HepG2 (cell line): Measurements from ENCODE around the gene SLC22A7. TPM values are rescaled to one million over a fixed set of nuclear protein-coding genes. Genes with fewer than 3 reads are reported as not detected.
A peak's percentile ranks its signal among the peaks of the same experiment; 100 is the strongest.

Source experiments
- ARHGAP35 ChIP-seq: sonication (generic); formaldehyde crosslinking; IDR thresholded peaks from 2 replicates; pipeline ENCODE4 v1.9.0; 2022; ENCODE audit warnings: mild to moderate bottlenecking, inconsistent platforms, moderate library complexity, missing genetic modification reagents, borderline replicate concordance
- ARID4A ChIP-seq: sonication (generic); formaldehyde crosslinking; IDR thresholded peaks from 2 replicates; pipeline ENCODE4 v1.5.0; 2020; ENCODE audit warnings: mild to moderate bottlenecking, missing genetic modification reagents, borderline replicate concordance
- CREB1 ChIP-seq, 2 experiments: fragments of 450-650 bp in 1 of 2; IDR thresholded peaks; 2 replicates each; pipeline ENCODE4 v1.6.1; 2016 to 2017; ENCODE audit warnings: control low read depth in 1 of 2, mild to moderate bottlenecking in 1 of 2, missing compliant biosample characterization in 1 of 2, missing genetic modification characterization in 1 of 2
- E2F5 ChIP-seq: sonication (generic); formaldehyde crosslinking; conservative IDR thresholded peaks from 2 replicates; pipeline ENCODE4 v1.4.0; 2020; ENCODE audit warnings: missing genetic modification reagents
- HDAC1 ChIP-seq: sonication (generic); formaldehyde crosslinking; IDR thresholded peaks from 2 replicates; pipeline ENCODE4 v1.5.1; 2020; ENCODE audit warnings: mild to moderate bottlenecking, missing genetic modification reagents
- JUN ChIP-seq: sonication (generic); formaldehyde crosslinking; IDR thresholded peaks from 2 replicates; pipeline ENCODE4 v1.4.0; 2020; ENCODE audit warnings: mild to moderate bottlenecking, missing genetic modification reagents
- JUNB ChIP-seq: sonication (generic); formaldehyde crosslinking; IDR thresholded peaks from 2 replicates; pipeline ENCODE4 v1.8.0; 2022; ENCODE audit warnings: missing genetic modification reagents, mild to moderate bottlenecking, borderline replicate concordance
- LCORL ChIP-seq, 2 experiments: fragments of 450-650 bp in 1 of 2; sonication (generic) in 1 of 2; formaldehyde crosslinking in 1 of 2; IDR thresholded peaks; 2 replicates each; pipeline versions ENCODE4 v1.5.0 to v1.6.1; 2017 to 2020; ENCODE audit warnings: antibody characterized with exemption in 1 of 2, missing genetic modification reagents in 1 of 2
- MED1 ChIP-seq: sonication (generic); formaldehyde crosslinking; IDR thresholded peaks from 2 replicates; pipeline ENCODE4 v1.4.0; 2020; ENCODE audit warnings: missing genetic modification reagents
- RAD21 ChIP-seq: fragments of 450-650 bp; formaldehyde crosslinking; IDR thresholded peaks from 2 replicates; pipeline ENCODE4 v1.5.0; 2020; ENCODE audit warnings: mild to moderate bottlenecking
- TGIF2 ChIP-seq: IDR thresholded peaks from 2 replicates; pipeline ENCODE4 v1.6.1; 2016; ENCODE audit warnings: control low read depth, missing compliant biosample characterization
- ZBTB34 ChIP-seq: sonication (generic); formaldehyde crosslinking; IDR thresholded peaks from 2 replicates; pipeline ENCODE4 v1.8.0; 2022; ENCODE audit warnings: mild to moderate bottlenecking, missing genetic modification reagents
- ZNF556 ChIP-seq: sonication (generic); formaldehyde crosslinking; IDR thresholded peaks from 2 replicates; pipeline ENCODE4 v1.4.0; 2020; ENCODE audit warnings: mild to moderate bottlenecking, missing genetic modification reagents, borderline replicate concordance
- ZNF792 ChIP-seq: IDR thresholded peaks from 2 replicates; pipeline ENCODE4 v1.6.1; 2016
- polyA plus RNA-seq, 8 experiments: library from polyadenylated mRNA; depleted of rRNA in 3 of 8; stranded (reverse) in 7 of 8; unstranded in 1 of 8; fragments of >200 nt; fragmentation: Illumina TruSeq in 4 of 8; extraction: Trizol in 4 of 8; gene quantifications; 2 replicates each; pipeline versions ENCODE4 v1.2.1 to v1.2.3, GENCODE V29; 2011 to 2016; ENCODE audit warnings: low read depth in 4 of 8, missing spikeins in 1 of 8, mixed read lengths in 1 of 8; ENCODE audit not compliant: insufficient read depth in 1 of 8
- total RNA-seq, 5 experiments: library from RNA; depleted of rRNA; stranded (reverse); fragments of >200 nt; fragmentation: Illumina TruSeq; extraction: Trizol; gene quantifications; 2 replicates each; pipeline ENCODE4 v1.2.3, GENCODE V29; 2016; ENCODE audit warnings: low read depth in 1 of 5
- TF ChIP-seq, protein P1 (sequence below): sonication (generic); formaldehyde crosslinking; IDR thresholded peaks from 2 replicates; pipeline ENCODE4 v1.4.0; 2020; ENCODE audit warnings: missing genetic modification reagents
- TF ChIP-seq, protein P2 (sequence below): sonication (generic); formaldehyde crosslinking; IDR thresholded peaks from 2 replicates; pipeline ENCODE4 v1.4.0; 2020; ENCODE audit warnings: missing genetic modification reagents
- TF ChIP-seq, protein P3 (sequence below): sonication (generic); formaldehyde crosslinking; IDR thresholded peaks from 2 replicates; pipeline ENCODE4 v1.5.0; 2020; ENCODE audit warnings: missing genetic modification reagents, mild to moderate bottlenecking, borderline replicate concordance
- TF ChIP-seq, protein P4 (sequence below): sonication (generic); formaldehyde crosslinking; IDR thresholded peaks from 2 replicates; pipeline ENCODE4 v1.5.0; 2020; ENCODE audit warnings: missing genetic modification reagents
- TF ChIP-seq, protein P5 (sequence below): IDR thresholded peaks from 2 replicates; pipeline ENCODE4 v1.6.1; 2016; ENCODE audit warnings: missing genetic modification reagents, missing compliant biosample characterization

The SLC22A7 gene
- total and polyA plus RNA-seq, 2 of the 13 experiments (the other 11 are each of a cell fraction or from before 2014, with no cell fraction given) = 5.3 to 22.6 TPM

DNA sequence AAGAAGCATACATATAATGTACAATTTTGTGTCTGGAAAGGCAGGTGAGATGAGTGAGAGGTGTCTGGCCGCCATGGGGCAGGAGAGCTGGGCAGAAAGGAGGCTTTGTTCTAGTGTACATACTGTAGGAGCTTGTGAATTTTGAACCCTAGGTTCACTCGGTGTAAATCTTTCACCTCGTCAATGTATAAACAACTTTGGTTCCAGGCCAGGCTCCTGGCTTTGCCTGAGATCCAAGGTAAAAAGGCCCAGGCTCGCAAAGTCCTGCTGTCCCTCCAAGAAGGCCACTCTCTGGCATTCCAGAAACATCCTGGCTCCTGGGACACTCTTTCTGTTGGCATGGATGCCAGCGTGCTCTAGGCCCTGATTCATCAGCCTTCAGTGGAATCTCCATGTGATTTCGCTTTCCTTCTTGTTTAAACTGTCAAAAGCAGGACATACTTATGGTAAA, 7.1 kb upstream of the SLC22A7 start (continued):
- TF ChIP-seq, protein P1, sequence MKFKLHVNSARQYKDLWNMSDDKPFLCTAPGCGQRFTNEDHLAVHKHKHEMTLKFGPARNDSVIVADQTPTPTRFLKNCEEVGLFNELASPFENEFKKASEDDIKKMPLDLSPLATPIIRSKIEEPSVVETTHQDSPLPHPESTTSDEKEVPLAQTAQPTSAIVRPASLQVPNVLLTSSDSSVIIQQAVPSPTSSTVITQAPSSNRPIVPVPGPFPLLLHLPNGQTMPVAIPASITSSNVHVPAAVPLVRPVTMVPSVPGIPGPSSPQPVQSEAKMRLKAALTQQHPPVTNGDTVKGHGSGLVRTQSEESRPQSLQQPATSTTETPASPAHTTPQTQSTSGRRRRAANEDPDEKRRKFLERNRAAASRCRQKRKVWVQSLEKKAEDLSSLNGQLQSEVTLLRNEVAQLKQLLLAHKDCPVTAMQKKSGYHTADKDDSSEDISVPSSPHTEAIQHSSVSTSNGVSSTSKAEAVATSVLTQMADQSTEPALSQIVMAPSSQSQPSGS = peak; percentile 21; the same call in 1 of the 2 replicates
- TF ChIP-seq ARHGAP35 = no peak; the same call in 1 of the 2 replicates
- no peak; the same call in 1 of the 2 replicates for TF ChIP-seq ZNF556 (CRISPR knock-in tag)
- TF ChIP-seq CREB1 (IDR thresholded peaks at IDR 0.05) = no peak
- TF ChIP-seq CREB1 (CRISPR knock-in tag; IDR thresholded peaks at IDR 0.05) = no peak
- TF ChIP-seq, protein P2, sequence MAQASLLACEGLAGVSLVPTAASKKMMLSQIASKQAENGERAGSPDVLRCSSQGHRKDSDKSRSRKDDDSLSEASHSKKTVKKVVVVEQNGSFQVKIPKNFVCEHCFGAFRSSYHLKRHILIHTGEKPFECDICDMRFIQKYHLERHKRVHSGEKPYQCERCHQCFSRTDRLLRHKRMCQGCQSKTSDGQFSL = peak; percentile 57; the same call in 1 of the 2 replicates
- TF ChIP-seq ZBTB34 = peak; percentile 86
- TF ChIP-seq JUN (CRISPR knock-in tag) = no peak
- peak; percentile 95 for TF ChIP-seq MED1
- peak; percentile 17; the same call in 1 of the 2 replicates for TF ChIP-seq ARID4A (CRISPR knock-in tag)
- no peak for TF ChIP-seq LCORL (IDR thresholded peaks at IDR 0.05)
- peak; percentile 89 for TF ChIP-seq LCORL (CRISPR knock-in tag; IDR thresholded peaks at IDR 0.05)
- peak; percentile 59 for TF ChIP-seq HDAC1 (CRISPR knock-in tag)
- peak; percentile 52; the same call in 1 of the 2 replicates for TF ChIP-seq RAD21 (CRISPR knock-in tag)
- TF ChIP-seq, protein P3, sequence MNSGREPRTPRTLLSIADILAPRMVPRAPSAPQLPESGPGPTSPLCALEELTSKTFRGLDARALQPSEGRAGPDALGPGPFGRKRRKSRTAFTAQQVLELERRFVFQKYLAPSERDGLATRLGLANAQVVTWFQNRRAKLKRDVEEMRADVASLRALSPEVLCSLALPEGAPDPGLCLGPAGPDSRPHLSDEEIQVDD (CRISPR knock-in tag) = no peak
- TF ChIP-seq, protein P4, sequence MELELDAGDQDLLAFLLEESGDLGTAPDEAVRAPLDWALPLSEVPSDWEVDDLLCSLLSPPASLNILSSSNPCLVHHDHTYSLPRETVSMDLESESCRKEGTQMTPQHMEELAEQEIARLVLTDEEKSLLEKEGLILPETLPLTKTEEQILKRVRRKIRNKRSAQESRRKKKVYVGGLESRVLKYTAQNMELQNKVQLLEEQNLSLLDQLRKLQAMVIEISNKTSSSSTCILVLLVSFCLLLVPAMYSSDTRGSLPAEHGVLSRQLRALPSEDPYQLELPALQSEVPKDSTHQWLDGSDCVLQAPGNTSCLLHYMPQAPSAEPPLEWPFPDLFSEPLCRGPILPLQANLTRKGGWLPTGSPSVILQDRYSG (CRISPR knock-in tag) = 0 out of 2 replicates have a peak, but pooled peaks have one; percentile 60
- no peak for TF ChIP-seq JUNB
- TF ChIP-seq ZNF792 = peak; percentile 86; the same call in 1 of the 2 replicates
- TF ChIP-seq, protein P5, sequence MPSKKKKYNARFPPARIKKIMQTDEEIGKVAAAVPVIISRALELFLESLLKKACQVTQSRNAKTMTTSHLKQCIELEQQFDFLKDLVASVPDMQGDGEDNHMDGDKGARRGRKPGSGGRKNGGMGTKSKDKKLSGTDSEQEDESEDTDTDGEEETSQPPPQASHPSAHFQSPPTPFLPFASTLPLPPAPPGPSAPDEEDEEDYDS (CRISPR knock-in tag) = peak; percentile 79
- TF ChIP-seq TGIF2 (CRISPR knock-in tag) = peak; percentile 36; the same call in 1 of the 2 replicates
- TF ChIP-seq E2F5 (CRISPR knock-in tag) = no peak
